Mammary epithelial cell (primary cell): ENCODE data around the gene SLC6A5.

Source experiments
- CTCF ChIP-seq, 2 donors: IDR thresholded peaks in 1 of 2; conservative IDR thresholded peaks in 1 of 2; 2 replicates each; pipeline ENCODE4 v1.5.1; 2011 to 2012; ENCODE audit warnings: inconsistent platforms in 2 of 2, low read length in 2 of 2, mild to moderate bottlenecking in 2 of 2, control low read depth in 1 of 2, low read depth in 1 of 2; ENCODE audit not compliant: insufficient read depth in 1 of 2; ENCODE audit errors: extremely low read depth in 1 of 2
- EZH2 ChIP-seq: IDR thresholded peaks from 2 replicates; pipeline ENCODE4 v1.6.1; 2012; ENCODE audit warnings: low read length, inconsistent platforms, borderline replicate concordance

GRCh38 chr11:20601221-20601914 lies 2.0 kb downstream of the SLC6A5 start:
- TF ChIP-seq CTCF (conservative IDR thresholded peaks at IDR 0.05 in 1 of 2, IDR thresholded peaks at IDR 0.05 in 1 of 2; ENCODE audit: extremely low read depth in 1 of 2, insufficient read depth in 1 of 2, low read depth in 1 of 2, low read length in 2 of 2) (no peak), EZH2 (peak; percentile 96)
